ENCODE measurements around the gene SSH3. TPM values are rescaled to one million over a fixed set of nuclear protein-coding genes. Genes with fewer than 3 reads are reported as not detected.

Gene SSH3
- total RNA-seq, 1 experiment from 2014 or later: 5.5 TPM

GRCh38 chr11:67354075-67355022 lies 51.0 kb downstream of the SSH3 start:
- H3K4me1 ChIP-seq (ENCODE audit: insufficient read depth, low read length, poor library complexity, severe bottlenecking): peaks cover 25% of the 10 kb centered on the region
- POLR2A ChIA-PET (ENCODE audit: low non-redundant PET): no interaction called here
- no peak for TF ChIP-seq EZH2 (IDR thresholded peaks at IDR 0.05; ENCODE audit: borderline replicate concordance, low read depth, low read length, poor library complexity, severe bottlenecking)
- no peak for TF ChIP-seq CTCF (conservative IDR thresholded peaks at IDR 0.05; ENCODE audit: low read depth, low read length)
- no peaks in the 10 kb centered on the region for H3K9me3 ChIP-seq (ENCODE audit: low read depth, low read length, poor library complexity, severe bottlenecking)
- no TSS peak for BruUV-seq (replicated peaks)
- H3K27ac ChIP-seq (ENCODE audit: low read depth, low read length, poor library complexity, severe bottlenecking): peak overlapping the region; percentile 91
- H3K36me3 ChIP-seq (ENCODE audit: insufficient read depth, low read length, poor library complexity, severe bottlenecking): no peaks in the 10 kb centered on the region
- no peak for DNase-seq (ENCODE audit: low spot score)
- intact Hi-C loops (cut with micrococcal nuclease; ENCODE audit: unreplicated experiment): loop anchor here (5.0 kb wide), 1 partner anchor 153 kb away; the partner anchor contains the start of genes CDK2AP2 and PITPNM1
- peak overlapping the region; percentile 90 for H3K4me3 ChIP-seq (ENCODE audit: low read depth, low read length, poor library complexity, severe bottlenecking)
- no peaks in the 10 kb centered on the region for H3K27me3 ChIP-seq (replicated peaks; ENCODE audit: insufficient read depth, low read depth, low read length, poor library complexity)
- CTCF ChIA-PET: interaction anchor here (4.1 kb wide), 1 partner anchor 28 kb away, joined by 78 read pairs; no protein-coding TSS in a partner anchor

GRCh38 chr11:67355023-67355793 lies 51.9 kb downstream of the SSH3 start:
- no peaks in the 10 kb centered on the region for H3K9me3 ChIP-seq (ENCODE audit: low read depth, low read length, poor library complexity, severe bottlenecking)
- no TSS peak for BruUV-seq (replicated peaks)
- peaks cover 25% of the 10 kb centered on the region for H3K4me1 ChIP-seq (ENCODE audit: insufficient read depth, low read length, poor library complexity, severe bottlenecking)
- POLR2A ChIA-PET (ENCODE audit: low non-redundant PET): no interaction called here
- CTCF ChIA-PET: interaction anchor here (0.6 to 3.4 kb wide), 5 partner anchors 16 to 80 kb away, joined by 7 to 62 read pairs (median 9); partner anchors contain the start of gene PPP1CA
- no peaks in the 10 kb centered on the region for H3K27me3 ChIP-seq (replicated peaks; ENCODE audit: insufficient read depth, low read depth, low read length, poor library complexity)
- no peak for TF ChIP-seq CTCF (conservative IDR thresholded peaks at IDR 0.05; ENCODE audit: low read depth, low read length)
- no peak for TF ChIP-seq EZH2 (IDR thresholded peaks at IDR 0.05; ENCODE audit: borderline replicate concordance, low read depth, low read length, poor library complexity, severe bottlenecking)
- peak overlapping the region; percentile 91 for H3K27ac ChIP-seq (ENCODE audit: low read depth, low read length, poor library complexity, severe bottlenecking)
- no peak overlapping the region for H3K4me3 ChIP-seq (ENCODE audit: low read depth, low read length, poor library complexity, severe bottlenecking)
- H3K36me3 ChIP-seq (ENCODE audit: insufficient read depth, low read length, poor library complexity, severe bottlenecking): no peaks in the 10 kb centered on the region
- intact Hi-C loops (cut with micrococcal nuclease; ENCODE audit: unreplicated experiment): no loop called here
- no peak for DNase-seq (ENCODE audit: low spot score)

- H3K9me3 ChIP-seq (ENCODE audit: low read depth, low read length, poor library complexity, severe bottlenecking): no peaks in the 10 kb centered on the region
- H3K36me3 ChIP-seq (ENCODE audit: insufficient read depth, low read length, poor library complexity, severe bottlenecking): no peaks in the 10 kb centered on the region
- peaks cover 25% of the 10 kb centered on the region for H3K4me1 ChIP-seq (ENCODE audit: insufficient read depth, low read length, poor library complexity, severe bottlenecking)
- no peak overlapping the region for H3K27ac ChIP-seq (ENCODE audit: low read depth, low read length, poor library complexity, severe bottlenecking)
- no peak for DNase-seq (ENCODE audit: low spot score)
- TF ChIP-seq EZH2 (IDR thresholded peaks at IDR 0.05; ENCODE audit: borderline replicate concordance, low read depth, low read length, poor library complexity, severe bottlenecking) (no peak), CTCF (conservative IDR thresholded peaks at IDR 0.05; ENCODE audit: low read depth, low read length) (no peak)
- no peaks in the 10 kb centered on the region for H3K27me3 ChIP-seq (replicated peaks; ENCODE audit: insufficient read depth, low read depth, low read length, poor library complexity)
- no peak overlapping the region for H3K4me3 ChIP-seq (ENCODE audit: low read depth, low read length, poor library complexity, severe bottlenecking)
- intact Hi-C loops (cut with micrococcal nuclease; ENCODE audit: unreplicated experiment): no loop called here
- ChIA-PET CTCF (interaction anchor here (0.6 to 3.4 kb wide), 6 partner anchors 9 to 81 kb away, joined by 3 to 62 read pairs (median 8); partner anchors contain the start of gene PPP1CA), POLR2A (ENCODE audit: low non-redundant PET) (no interaction called here)
- no TSS peak for BruUV-seq (replicated peaks)
Observed at GRCh38 chr11:67355794-67356386, 52.6 kb downstream of the SSH3 start.

All from A673 (cell line).